SK-N-MC (cell line): Measurements from ENCODE around the gene POLE4.

Source experiments
- EZH2 ChIP-seq: fragments of 200-600 bp; sonication (generic); IDR thresholded peaks from one replicate; pipeline ENCODE4 v1.6.1; 2017; ENCODE audit warnings: antibody characterized with exemption
- POLR2AphosphoS5 ChIP-seq: IDR thresholded peaks from 2 replicates; pipeline ENCODE4 v1.6.1; 2012; ENCODE audit warnings: mild to moderate bottlenecking, low read depth, low read length, borderline replicate concordance

DNA sequence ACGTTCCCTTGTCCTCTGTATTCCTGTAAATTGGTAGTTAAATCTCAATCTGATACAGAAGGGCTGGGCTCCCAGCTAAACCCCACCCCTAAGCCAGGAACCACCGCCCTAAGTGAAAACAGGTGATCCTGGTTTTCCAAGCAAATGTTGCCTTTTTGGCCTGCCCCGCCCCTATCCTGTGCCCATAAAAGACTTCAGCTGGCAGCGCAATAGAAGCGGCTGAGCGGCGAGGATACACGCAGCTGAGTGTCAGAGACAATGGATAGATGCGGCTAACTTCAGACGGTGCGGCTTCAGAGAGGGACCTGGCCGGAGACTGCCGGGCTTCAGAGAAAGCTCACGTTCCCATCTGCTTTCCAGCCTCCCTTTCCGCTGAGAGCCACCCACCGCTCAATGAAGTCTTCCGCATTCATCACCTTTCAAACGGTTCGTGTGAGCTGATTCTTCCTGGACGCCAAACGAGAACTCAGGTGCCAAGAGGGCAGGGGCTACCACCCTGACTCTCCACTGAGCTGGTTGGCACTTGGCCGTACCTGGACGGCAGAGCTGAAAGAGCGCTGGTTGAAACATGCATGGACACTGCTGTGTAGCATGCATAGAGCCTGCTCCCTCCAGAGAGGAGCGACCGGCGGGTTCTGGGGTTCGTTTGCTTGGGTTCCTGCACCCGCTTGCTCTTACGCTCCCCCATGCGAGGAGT lies 49.5 kb upstream of the POLE4 start:
- TF ChIP-seq EZH2: no peak
- TF ChIP-seq POLR2AphosphoS5: no peak
